Measurements from ENCODE around the gene FLNB. TPM values are rescaled to one million over a fixed set of nuclear protein-coding genes. Genes with fewer than 3 reads are reported as not detected.

FLNB gene
- total RNA-seq, 1 donor from 2014 or later, result 4.4 TPM

GRCh38 chr3:58177747-58178527 is 169.7 kb downstream of the FLNB start:
- peak; percentile 78 for DNase-seq (ENCODE audit: low read depth)

- no peak for DNase-seq (ENCODE audit: low read depth)
Observed at GRCh38 chr3:58178528-58179234, 170.5 kb downstream of the FLNB start.

- no peak for DNase-seq (ENCODE audit: low read depth)
Observed at GRCh38 chr3:58179235-58180098, 171.2 kb downstream of the FLNB start.

GRCh38 chr3:58180099-58180880 is 172.1 kb downstream of the FLNB start:
- DNase-seq (ENCODE audit: low read depth), result peak; percentile 77

- DNase-seq (ENCODE audit: low read depth), result no peak
Observed at GRCh38 chr3:58180940-58181587, 172.8 kb downstream of the FLNB start.

- peak; percentile 29 for DNase-seq (ENCODE audit: low read depth)
Observed at GRCh38 chr3:58183221-58183620, 175.0 kb downstream of the FLNB start.

GRCh38 chr3:58183891-58184290 is 175.7 kb downstream of the FLNB start:
- no peak for DNase-seq (ENCODE audit: low read depth)

- no peak for DNase-seq (ENCODE audit: low read depth)
Observed at GRCh38 chr3:58184309-58184981, 176.2 kb downstream of the FLNB start.

GRCh38 chr3:58184982-58185360 is 176.7 kb downstream of the FLNB start:
- DNase-seq (ENCODE audit: low read depth), result no peak

GRCh38 chr3:58188173-58188564 is 179.9 kb downstream of the FLNB start:
- no peak for DNase-seq (ENCODE audit: low read depth)

- no peak for DNase-seq (ENCODE audit: low read depth)
Observed at GRCh38 chr3:58188921-58189451, 180.8 kb downstream of the FLNB start.

- no peak for DNase-seq (ENCODE audit: low read depth)
Observed at GRCh38 chr3:58189691-58190090, 181.5 kb downstream of the FLNB start.

- DNase-seq (ENCODE audit: low read depth), result no peak
Observed at GRCh38 chr3:58190291-58190690, 182.1 kb downstream of the FLNB start.

GRCh38 chr3:58190882-58191281 is 182.7 kb downstream of the FLNB start:
- no peak for DNase-seq (ENCODE audit: low read depth)

- no peak for DNase-seq (ENCODE audit: low read depth)
Observed at GRCh38 chr3:58191361-58191991, 183.3 kb downstream of the FLNB start.

GRCh38 chr3:58192069-58192468 is 183.8 kb downstream of the FLNB start:
- no peak for DNase-seq (ENCODE audit: low read depth)

GRCh38 chr3:58193682-58194407 is 185.6 kb downstream of the FLNB start:
- no peak for DNase-seq (ENCODE audit: low read depth)

GRCh38 chr3:58197588-58197987 is 189.4 kb downstream of the FLNB start:
- no peak for DNase-seq (ENCODE audit: low read depth)
